Cortex of kidney (tissue), 1 donor: Measurements from ENCODE around the gene ZNF763.
"Not testable (repeated sequence)": the region's sequence is repeated elsewhere in the genome, so short reads cannot be mapped to it uniquely, and the experiment has no call there.

ENCODE experiments used
- DNase-seq: peaks from one replicate; lab custom pipeline; 2025; lab: John Stamatoyannopoulos, UW

Gene ZNF763

DNA sequence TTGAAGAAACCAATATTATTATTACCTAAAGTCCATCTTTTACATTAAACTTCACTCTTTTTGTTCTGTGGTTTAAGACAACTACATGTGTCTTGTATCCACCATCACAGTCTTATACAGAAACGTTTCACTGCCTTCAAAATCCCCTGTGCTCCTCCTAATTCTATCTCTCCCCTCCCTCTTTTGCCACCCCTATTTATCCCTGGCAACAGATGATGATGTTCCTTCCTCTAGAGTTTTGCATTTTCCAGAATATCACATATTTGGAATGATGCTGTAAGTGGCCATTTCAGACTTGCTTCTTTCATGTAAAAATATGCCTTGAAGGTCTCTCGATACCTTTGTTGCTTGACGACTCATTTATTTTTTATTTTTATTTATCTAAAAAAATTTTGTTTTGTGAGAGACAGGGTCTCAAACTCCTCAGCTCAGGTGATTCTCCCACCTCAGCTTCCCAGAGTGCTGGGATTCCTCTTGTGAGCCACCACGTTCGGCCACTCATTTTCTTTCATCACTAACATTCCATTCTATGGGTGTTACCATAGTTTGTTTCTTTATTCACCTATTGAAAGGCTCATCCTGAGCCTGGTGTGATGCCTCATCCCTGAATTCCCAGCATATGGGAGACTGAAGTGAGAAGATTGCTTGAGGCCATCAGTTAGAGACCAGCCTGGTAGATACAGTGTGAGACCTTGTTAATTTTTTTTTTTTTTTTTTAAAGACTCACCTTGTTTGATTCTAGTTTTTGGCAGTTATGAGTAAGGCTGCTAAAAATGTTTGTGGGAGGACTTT lies 8.4 kb downstream of the ZNF763 start:
- DNase-seq, result no peak

GRCh38 chr19:11978492-11979100 lies 13.8 kb downstream of the ZNF763 start:
- DNase-seq, result no peak

GRCh38 chr19:11979527-11979926 lies 14.7 kb downstream of the ZNF763 start:
- no peak for DNase-seq

GRCh38 chr19:11982526-11982925 lies 17.7 kb downstream of the ZNF763 start:
- DNase-seq, result no peak

DNA sequence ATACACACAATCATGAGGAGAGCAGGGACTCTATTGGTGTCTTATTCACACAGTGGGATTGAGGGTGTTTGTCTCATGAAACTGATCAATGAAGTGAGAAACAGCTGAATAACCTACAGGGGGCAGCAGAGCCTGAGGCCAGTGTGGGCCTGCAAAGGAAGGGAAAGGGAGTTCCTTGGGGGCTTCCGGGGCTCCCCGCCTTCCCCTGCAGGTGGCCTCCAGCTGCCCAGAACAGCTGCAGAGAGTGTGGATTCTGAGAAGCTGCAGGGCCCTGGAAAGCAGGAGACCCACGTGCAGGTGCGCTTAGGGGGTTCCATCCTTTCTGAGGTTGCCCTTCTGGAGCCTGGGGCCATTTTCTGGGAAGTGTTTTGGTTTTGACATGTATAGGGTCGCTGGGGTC lies 20.1 kb downstream of the ZNF763 start:
- no peak for DNase-seq

- no peak for DNase-seq
These were observed 21.9 kb downstream of the ZNF763 start for GRCh38 chr19:11986754-11987153.

GRCh38 chr19:11987405-11988281 lies 22.8 kb downstream of the ZNF763 start:
- no peak for DNase-seq

DNA sequence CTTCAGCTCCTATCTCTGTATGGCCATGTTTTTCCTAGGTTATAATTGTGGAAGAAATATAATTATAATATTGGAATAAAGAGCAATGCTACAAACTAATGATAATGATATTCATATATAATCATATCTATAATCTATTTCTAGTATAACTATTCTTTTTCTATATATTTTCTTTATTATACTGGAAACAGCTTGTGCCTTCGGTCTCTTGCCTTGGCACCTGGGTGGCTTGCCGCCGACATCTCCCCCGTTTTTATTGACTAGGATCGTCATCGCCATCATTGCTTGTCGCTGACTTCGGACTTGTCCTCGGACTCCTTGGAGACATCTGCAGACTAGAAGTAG lies 24.2 kb downstream of the ZNF763 start:
- DNase-seq, result no peak

DNA sequence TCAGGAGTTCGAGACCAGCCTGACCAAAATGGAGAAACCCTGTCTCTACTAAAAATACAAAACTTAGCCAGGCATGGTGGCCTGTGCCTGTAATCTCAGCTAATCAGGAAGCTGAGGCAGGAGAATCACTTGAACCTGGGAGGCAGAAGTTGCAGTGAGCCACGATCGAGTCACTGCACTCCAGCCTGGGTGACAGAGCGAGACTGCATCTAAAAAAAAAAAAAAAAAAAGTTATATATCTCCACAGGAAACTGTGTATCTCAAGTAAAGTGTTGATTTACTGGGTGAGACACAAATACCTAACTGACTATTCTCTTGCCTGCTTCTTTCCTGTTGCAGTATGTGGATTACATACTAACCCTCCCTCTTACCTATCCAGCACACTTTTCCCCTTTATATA lies 27.1 kb downstream of the ZNF763 start:
- not testable (repeated sequence) for DNase-seq

DNA sequence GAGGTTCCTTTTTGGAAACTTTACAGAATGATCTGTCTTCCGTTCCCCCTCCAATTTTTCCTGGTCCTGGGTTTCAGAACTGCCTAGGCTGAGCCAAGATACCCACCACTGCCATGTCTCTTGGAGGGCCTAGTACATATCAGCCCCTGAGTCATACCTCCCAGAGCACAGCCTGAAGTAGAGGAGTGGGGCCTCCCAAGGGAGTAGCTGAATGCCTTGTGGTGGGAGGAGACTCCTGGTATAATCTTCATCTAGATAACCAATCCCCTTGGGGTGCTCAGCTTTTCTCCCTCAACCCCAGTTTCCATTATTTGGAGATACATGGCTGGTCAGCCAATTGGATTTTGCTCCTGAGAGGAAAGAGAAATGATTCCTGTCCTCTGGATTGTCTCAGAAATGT lies 30.3 kb downstream of the ZNF763 start:
- no peak for DNase-seq

- DNase-seq, result no peak
These were observed 35.5 kb downstream of the ZNF763 start for GRCh38 chr19:12000152-12000981.

DNA sequence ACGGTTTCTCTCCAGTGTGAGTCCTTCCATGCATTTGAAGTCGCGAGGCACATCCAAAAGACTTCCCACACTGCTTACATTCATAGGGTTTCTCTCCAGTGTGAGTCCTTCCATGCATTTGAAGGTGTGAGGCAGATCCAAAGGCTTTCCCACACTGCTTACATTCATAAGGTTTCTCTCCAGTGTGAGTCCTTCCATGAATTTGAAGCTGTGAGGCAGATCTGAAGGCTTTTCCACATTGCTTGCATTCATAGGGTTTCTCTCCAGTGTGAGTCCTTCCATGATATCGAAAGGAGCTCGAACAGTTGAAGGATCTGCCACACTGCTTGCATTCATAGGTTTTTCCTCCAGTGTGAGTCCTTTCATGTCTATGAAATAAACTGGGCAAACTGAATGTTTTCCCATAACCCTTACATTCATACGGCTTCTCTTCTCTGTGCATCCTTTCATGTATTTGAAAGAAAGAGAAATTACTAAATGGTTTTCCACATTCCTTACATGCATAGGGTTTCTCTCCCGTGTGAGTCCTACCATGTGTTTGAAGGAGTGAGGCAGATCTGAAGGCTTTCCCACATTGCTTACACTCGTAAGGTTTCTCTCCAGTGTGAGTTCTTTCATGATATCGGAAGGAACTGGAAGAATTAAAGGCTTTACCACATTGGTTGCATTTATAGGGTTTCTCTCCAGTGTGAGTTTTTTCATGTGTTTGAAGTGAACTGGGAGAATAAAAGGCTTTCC lies 50.3 kb downstream of the ZNF763 start:
- no peak for DNase-seq

- no peak for DNase-seq
These were observed 50.9 kb downstream of the ZNF763 start for GRCh38 chr19:12015753-12016116.
